ENCODE measurements around the gene BATF3.
A peak's percentile ranks its signal among the peaks of the same experiment; 100 is the strongest.

BATF3 gene

GRCh38 chr1:212669600-212669999, 30.0 kb downstream of the BATF3 start:
- TF ChIP-seq CTCF (IDR thresholded peaks at IDR 0.05; ENCODE audit: borderline replicate concordance, extremely low read depth, low read length, poor library complexity, severe bottlenecking) (no peak), EZH2 (IDR thresholded peaks at IDR 0.05; ENCODE audit: borderline replicate concordance, low read depth, low read length, severe bottlenecking) (no peak)
- no peaks in the 10 kb centered on the region for H3K27me3 ChIP-seq (ENCODE audit: insufficient read depth, low read length, poor library complexity)
- H3K79me2 ChIP-seq (ENCODE audit: insufficient read depth, low read length) = no peaks in the 10 kb centered on the region
- no peaks in the 10 kb centered on the region for H3K9me3 ChIP-seq (ENCODE audit: insufficient read depth, low read length, severe bottlenecking)
- H3K4me3 ChIP-seq (ENCODE audit: low read depth in 1 of 2, low read length in 2 of 2) = no peak overlapping the region
- no peak overlapping the region for H3K4me2 ChIP-seq (ENCODE audit: insufficient read depth, low read length)
- peaks cover 6% of the 10 kb centered on the region; the same call in 1 of the 2 replicates for H3K4me1 ChIP-seq (ENCODE audit: insufficient read depth, low read length)
- no peaks in the 10 kb centered on the region for H4K20me1 ChIP-seq (ENCODE audit: insufficient read depth, low read length)
- H2AFZ ChIP-seq (ENCODE audit: low read depth, low read length) = no peak overlapping the region
- H3K27ac ChIP-seq (ENCODE audit: low read length) = no peak overlapping the region
- ATAC-seq (ENCODE audit: insufficient read depth, low read depth) (no peak), DNase-seq (no peak)
- H3K9ac ChIP-seq (ENCODE audit: low read depth, low read length) = no peak overlapping the region
- H3K36me3 ChIP-seq (ENCODE audit: insufficient read depth, low read length) = no peaks in the 10 kb centered on the region

DNA sequence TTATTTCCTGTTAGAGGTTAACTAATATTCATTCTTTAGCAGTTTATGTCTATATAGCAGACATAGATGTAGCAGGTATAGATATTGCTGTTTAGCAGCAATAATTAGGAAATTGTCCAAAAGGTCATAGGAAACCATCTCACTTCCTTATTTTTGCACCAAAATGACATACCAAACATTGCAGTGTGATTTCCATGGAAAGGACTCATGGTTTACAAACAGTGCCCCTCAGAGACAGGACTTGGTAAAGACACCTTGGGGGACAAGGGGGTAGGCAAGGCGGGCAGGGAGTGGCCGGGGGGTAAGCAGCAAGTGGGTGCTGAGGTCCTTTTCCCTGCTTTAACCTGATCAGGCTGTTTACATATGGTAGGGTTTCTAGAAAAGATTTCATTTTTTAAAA, 30.5 kb downstream of the BATF3 start:
- peaks cover 6% of the 10 kb centered on the region; the same call in 1 of the 2 replicates for H3K4me1 ChIP-seq (ENCODE audit: insufficient read depth, low read length)
- no peaks in the 10 kb centered on the region for H4K20me1 ChIP-seq (ENCODE audit: insufficient read depth, low read length)
- no peaks in the 10 kb centered on the region for H3K36me3 ChIP-seq (ENCODE audit: insufficient read depth, low read length)
- no peak overlapping the region for H3K4me3 ChIP-seq (ENCODE audit: low read depth in 1 of 2, low read length in 2 of 2)
- H3K27ac ChIP-seq (ENCODE audit: low read length) = no peak overlapping the region
- TF ChIP-seq CTCF (IDR thresholded peaks at IDR 0.05; ENCODE audit: borderline replicate concordance, extremely low read depth, low read length, poor library complexity, severe bottlenecking) (peak; percentile 52), EZH2 (IDR thresholded peaks at IDR 0.05; ENCODE audit: borderline replicate concordance, low read depth, low read length, severe bottlenecking) (no peak)
- no peak overlapping the region for H3K9ac ChIP-seq (ENCODE audit: low read depth, low read length)
- no peaks in the 10 kb centered on the region for H3K79me2 ChIP-seq (ENCODE audit: insufficient read depth, low read length)
- DNase-seq (no peak), ATAC-seq (ENCODE audit: insufficient read depth, low read depth) (no peak)
- no peaks in the 10 kb centered on the region for H3K27me3 ChIP-seq (ENCODE audit: insufficient read depth, low read length, poor library complexity)
- H2AFZ ChIP-seq (ENCODE audit: low read depth, low read length) = no peak overlapping the region
- no peak overlapping the region for H3K4me2 ChIP-seq (ENCODE audit: insufficient read depth, low read length)
- H3K9me3 ChIP-seq (ENCODE audit: insufficient read depth, low read length, severe bottlenecking) = no peaks in the 10 kb centered on the region

GRCh38 chr1:212668477-212668876, 31.2 kb downstream of the BATF3 start:
- H3K27ac ChIP-seq (ENCODE audit: low read length) = no peak overlapping the region
- H3K9me3 ChIP-seq (ENCODE audit: insufficient read depth, low read length, severe bottlenecking) = no peaks in the 10 kb centered on the region
- H2AFZ ChIP-seq (ENCODE audit: low read depth, low read length) = no peak overlapping the region
- no peak overlapping the region for H3K4me3 ChIP-seq (ENCODE audit: low read depth in 1 of 2, low read length in 2 of 2)
- H4K20me1 ChIP-seq (ENCODE audit: insufficient read depth, low read length) = no peaks in the 10 kb centered on the region
- ATAC-seq (ENCODE audit: insufficient read depth, low read depth) (no peak), DNase-seq (no peak)
- H3K36me3 ChIP-seq (ENCODE audit: insufficient read depth, low read length) = no peaks in the 10 kb centered on the region
- H3K4me2 ChIP-seq (ENCODE audit: insufficient read depth, low read length) = no peak overlapping the region
- peaks cover 6% of the 10 kb centered on the region; the same call in 1 of the 2 replicates for H3K4me1 ChIP-seq (ENCODE audit: insufficient read depth, low read length)
- H3K9ac ChIP-seq (ENCODE audit: low read depth, low read length) = no peak overlapping the region
- TF ChIP-seq EZH2 (IDR thresholded peaks at IDR 0.05; ENCODE audit: borderline replicate concordance, low read depth, low read length, severe bottlenecking) = no peak
- TF ChIP-seq CTCF (IDR thresholded peaks at IDR 0.05; ENCODE audit: borderline replicate concordance, extremely low read depth, low read length, poor library complexity, severe bottlenecking) = no peak
- H3K79me2 ChIP-seq (ENCODE audit: insufficient read depth, low read length) = no peaks in the 10 kb centered on the region
- no peaks in the 10 kb centered on the region for H3K27me3 ChIP-seq (ENCODE audit: insufficient read depth, low read length, poor library complexity)

Measured in DND-41 (cell line).